ENCODE data around the gene TRIM7.

DNA sequence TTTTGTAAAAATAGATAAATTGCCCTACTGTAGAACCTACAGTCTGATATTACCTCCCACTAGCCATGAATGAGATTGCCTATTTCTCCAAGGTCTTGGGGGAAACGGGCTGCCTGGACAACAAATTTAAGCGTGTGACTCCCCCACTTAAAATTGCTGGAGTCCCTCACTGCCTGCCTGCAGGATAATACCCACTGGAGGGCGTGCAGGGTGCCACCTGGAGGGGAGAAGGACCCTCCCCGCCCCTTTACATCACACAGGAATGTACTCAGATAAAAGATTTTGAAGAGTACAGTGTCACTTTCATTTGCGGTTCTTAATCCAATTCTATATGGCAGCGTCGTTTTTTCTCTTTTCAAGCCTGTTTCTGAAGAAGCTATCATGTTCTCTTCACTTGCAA is 6.2 kb upstream of the TRIM7 start:
- TF ChIP-seq, protein P1, sequence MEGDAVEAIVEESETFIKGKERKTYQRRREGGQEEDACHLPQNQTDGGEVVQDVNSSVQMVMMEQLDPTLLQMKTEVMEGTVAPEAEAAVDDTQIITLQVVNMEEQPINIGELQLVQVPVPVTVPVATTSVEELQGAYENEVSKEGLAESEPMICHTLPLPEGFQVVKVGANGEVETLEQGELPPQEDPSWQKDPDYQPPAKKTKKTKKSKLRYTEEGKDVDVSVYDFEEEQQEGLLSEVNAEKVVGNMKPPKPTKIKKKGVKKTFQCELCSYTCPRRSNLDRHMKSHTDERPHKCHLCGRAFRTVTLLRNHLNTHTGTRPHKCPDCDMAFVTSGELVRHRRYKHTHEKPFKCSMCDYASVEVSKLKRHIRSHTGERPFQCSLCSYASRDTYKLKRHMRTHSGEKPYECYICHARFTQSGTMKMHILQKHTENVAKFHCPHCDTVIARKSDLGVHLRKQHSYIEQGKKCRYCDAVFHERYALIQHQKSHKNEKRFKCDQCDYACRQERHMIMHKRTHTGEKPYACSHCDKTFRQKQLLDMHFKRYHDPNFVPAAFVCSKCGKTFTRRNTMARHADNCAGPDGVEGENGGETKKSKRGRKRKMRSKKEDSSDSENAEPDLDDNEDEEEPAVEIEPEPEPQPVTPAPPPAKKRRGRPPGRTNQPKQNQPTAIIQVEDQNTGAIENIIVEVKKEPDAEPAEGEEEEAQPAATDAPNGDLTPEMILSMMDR (IDR thresholded peaks at IDR 0.05): no peak
- TF ChIP-seq POLR2A (IDR thresholded peaks at IDR 0.05): no peak

Measured in Peyer's patch (tissue), 4 donors.